GM12878 (cell line): Measurements from ENCODE around the gene GSTA4. TPM values are rescaled to one million over a fixed set of nuclear protein-coding genes. Genes with fewer than 3 reads are reported as not detected.

ENCODE experiments used
- ATAC-seq: fragments of 200-7000 bp; cut with Tn5 transposase; 3 replicates; pipeline ENCODE4 v1.9.1; 2020; ENCODE audit warnings: mild to moderate bottlenecking, moderate library complexity
- BruUV-seq: library from RNA; stranded (reverse); fragments of 400-500 nt; replicated peaks from 2 replicates; lab custom pipeline; 2021; lab: Mats Ljungman, UMichigan
- CTCF ChIA-PET: fragments of 300-600 bp; sonication (Branson Sonifier 250); formaldehyde crosslinking; extraction: SDS; loops from one replicate; lab custom pipeline; 2021; ENCODE audit warnings: inconsistent platforms; lab: Yijun Ruan, JAX
- POLR2A ChIA-PET: fragments of 350-600 bp; formaldehyde crosslinking; extraction: SDS; loops from one replicate; lab custom pipeline; 2021; ENCODE audit warnings: inconsistent platforms; lab: Charles Lee
- RAD21 ChIA-PET: fragments of 300-600 bp; sonication (Branson Sonifier 250); formaldehyde crosslinking; loops from one replicate; lab custom pipeline; 2023; ENCODE audit warnings: antibody characterized with exemption; ENCODE audit not compliant: unreplicated experiment; lab: Charles Lee
- SMC1A ChIA-PET: fragments of 300-600 bp; sonication (Branson Sonifier 250); formaldehyde crosslinking; loops from one replicate; lab custom pipeline; 2023; ENCODE audit not compliant: unreplicated experiment, uncharacterized antibody; lab: Charles Lee
- DNase-seq: peaks from one replicate; pipeline ENCODE4 v3.0.0-alpha.2; 2011; ENCODE audit warnings: low read depth, low spot score
- FAIRE-seq: peaks from 3 replicates; lab custom pipeline; 2011; peaks lifted over from hg19 to GRCh38; lab: Jason Lieb, UNC
- H2AFZ ChIP-seq: 2 replicates; pipeline ENCODE4 v1.6.0; 2011; ENCODE audit warnings: low read depth, low read length, control low read depth; ENCODE audit not compliant: control insufficient read depth
- H3K27ac ChIP-seq: 2 replicates; pipeline ENCODE4 v1.5.1; 2011; ENCODE audit warnings: control low read depth; ENCODE audit not compliant: control insufficient read depth, insufficient read depth
- H3K27me3 ChIP-seq, 2 experiments: replicated peaks in 1 of 2; 2 replicates each; pipeline versions ENCODE4 v1.6.0 to v1.6.1; 2011; ENCODE audit warnings: low read length in 1 of 2; ENCODE audit not compliant: control insufficient read depth in 2 of 2, insufficient read depth in 2 of 2
- H3K36me3 ChIP-seq, 2 experiments: 2 replicates each; pipeline ENCODE4 v1.5.1; 2011; ENCODE audit warnings: low read length in 1 of 2; ENCODE audit not compliant: control insufficient read depth in 2 of 2, insufficient read depth in 2 of 2
- H3K4me1 ChIP-seq: 2 replicates; pipeline ENCODE4 v1.6.1; 2011; ENCODE audit warnings: mild to moderate bottlenecking, low read length, moderate library complexity, mixed read lengths; ENCODE audit not compliant: control insufficient read depth, insufficient read depth
- H3K4me2 ChIP-seq: 2 replicates; pipeline ENCODE4 v1.6.0; 2011; ENCODE audit warnings: control low read depth; ENCODE audit not compliant: control insufficient read depth, insufficient read depth
- H3K4me3 ChIP-seq: fragments of 200-600 bp; sonication (generic); 2 replicates; pipeline ENCODE4 v1.5.1; 2016
- H3K79me2 ChIP-seq: 2 replicates; pipeline ENCODE4 v1.6.0; 2011; ENCODE audit warnings: low read length; ENCODE audit not compliant: control insufficient read depth, insufficient read depth
- H3K9ac ChIP-seq: 2 replicates; pipeline ENCODE4 v1.8.0; 2011; ENCODE audit warnings: low read length, control low read depth, mixed read lengths; ENCODE audit not compliant: control insufficient read depth, insufficient read depth
- H3K9me3 ChIP-seq: replicated peaks from 3 replicates; pipeline ENCODE4 v1.5.1; 2011; ENCODE audit warnings: mild to moderate bottlenecking, low read length; ENCODE audit not compliant: control insufficient read depth, insufficient read depth
- H4K20me1 ChIP-seq: 2 replicates; pipeline ENCODE4 v1.6.0; 2011; ENCODE audit not compliant: control insufficient read depth, insufficient read depth
- GATAD2B ChIP-seq: fragments of 450-650 bp; conservative IDR thresholded peaks from 2 replicates; pipeline ENCODE4 v1.6.1; 2017; ENCODE audit warnings: low read depth, mild to moderate bottlenecking, moderate library complexity
- SPI1 ChIP-seq: IDR thresholded peaks from 2 replicates; pipeline ENCODE4 v1.6.1; 2011; ENCODE audit warnings: low read depth, mild to moderate bottlenecking, low read length, moderate library complexity, borderline replicate concordance; ENCODE audit not compliant: insufficient read depth
- WGBS: methylation state at CpG from one replicate; pipeline ENCODE4 v1.1.6; 2016; ENCODE audit warnings: low lambda C conversion rate; ENCODE audit not compliant: insufficient replicate concordance, insufficient coverage; ENCODE audit errors: missing lambda C conversion rate; 5-methylcytosine and 5-hydroxymethylcytosine counted together
- in situ Hi-C: fragments of 300-500 bp; cut with MboI; formaldehyde crosslinking; loops from 9 replicates; pipeline ENCODE4 v1.14.3; 2018; ENCODE audit warnings: mixed read lengths
- intact Hi-C: fragments of 100-400 bp; cut with micrococcal nuclease; formaldehyde crosslinking; loops from one replicate; pipeline ENCODE4 v1.14.2; 2022; ENCODE audit not compliant: unreplicated experiment
- polyA plus RNA-seq, 11 experiments: library from polyadenylated mRNA; depleted of rRNA in 4 of 11; unstranded in 6 of 11; stranded (reverse) in 5 of 11; fragments of >200 nt; fragmentation: Nextera tagmentation in 4 of 11; fragmentation: Illumina TruSeq in 1 of 11; extraction: Ambion mirVana in 4 of 11; extraction: Trizol in 1 of 11; gene quantifications; 1 replicate in 1 of 11; 2 replicates in 10 of 11; pipeline versions ENCODE4 v1.2.1 to v1.2.3, GENCODE V29; 2011 to 2016; ENCODE audit warnings: inconsistent platforms in 2 of 11, missing spikeins in 2 of 11, low read depth in 1 of 11
- total RNA-seq, 4 experiments: library from RNA; depleted of rRNA in 3 of 4; stranded (reverse); fragments of >200 nt in 3 of 4; fragmentation: Illumina TruSeq in 1 of 4; extraction: Trizol in 1 of 4; gene quantifications; 2 replicates each; pipeline versions ENCODE4 v1.2.1 to v1.2.3, GENCODE V29; 2013 to 2021
- TF ChIP-seq, protein P1 (sequence below): fragments of 450-650 bp; IDR thresholded peaks from 2 replicates; pipeline ENCODE4 v1.6.1; 2017; ENCODE audit warnings: mild to moderate bottlenecking

GSTA4 gene
- total and polyA plus RNA-seq, 10 of the 15 experiments (the other 5 are each of a cell fraction or from before 2014, with no cell fraction given): 1.9 to 9.7 (median 4.4) TPM

DNA sequence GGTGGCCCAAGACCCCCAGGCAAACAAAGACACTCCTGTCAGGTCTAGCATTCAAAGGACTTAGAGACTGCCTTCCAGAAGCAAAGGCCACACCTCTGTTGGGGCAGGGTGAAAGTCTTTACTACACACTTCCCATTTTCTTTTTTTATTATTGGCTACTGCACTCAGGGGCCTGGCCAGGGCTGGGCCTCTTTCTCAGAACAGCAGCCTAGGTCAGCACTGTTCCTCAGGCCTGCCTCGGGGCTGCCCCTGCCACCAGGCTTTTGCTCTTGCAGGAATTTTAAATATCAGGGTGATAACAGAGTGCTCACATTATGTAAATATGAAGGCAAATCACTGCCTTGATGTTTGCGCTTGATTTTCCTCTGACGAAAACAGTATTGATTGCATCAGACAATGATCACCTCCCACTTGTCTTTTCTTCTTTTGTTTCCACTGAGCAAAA lies 18.5 kb downstream of the GSTA4 start:
- ATAC-seq (peak; percentile 98), FAIRE-seq (no peak), DNase-seq (no peak)
- Histone ChIP-seq H3K36me3 (no peaks in the 10 kb centered on the region), H3K79me2 (no peaks in the 10 kb centered on the region), H3K27me3 (no peaks in the 10 kb centered on the region), H3K4me1 (peaks cover 9% of the 10 kb centered on the region), H3K9me3 (no peaks in the 10 kb centered on the region), H3K4me2 (peak overlapping the region; percentile 26), H3K4me3 (no peak overlapping the region)
- ChIA-PET RAD21 (no interaction called here), CTCF (interaction anchor here (0.6 kb wide), 1 partner anchor 21 kb away, joined by 3 read pairs; no protein-coding TSS in a partner anchor), SMC1A (interaction anchor here (1.0 kb wide), 1 partner anchor 17 kb away, joined by 3 read pairs; no protein-coding TSS in a partner anchor)
- in situ Hi-C loops (no loop called here), intact Hi-C loops (no loop called here)
- no TSS peak for BruUV-seq
- WGBS: 42% methylated on average over 3 of the region's 3 CpGs
- peak; percentile 74; the same call in 1 of the 2 replicates for TF ChIP-seq SPI1
- TF ChIP-seq, protein P1, sequence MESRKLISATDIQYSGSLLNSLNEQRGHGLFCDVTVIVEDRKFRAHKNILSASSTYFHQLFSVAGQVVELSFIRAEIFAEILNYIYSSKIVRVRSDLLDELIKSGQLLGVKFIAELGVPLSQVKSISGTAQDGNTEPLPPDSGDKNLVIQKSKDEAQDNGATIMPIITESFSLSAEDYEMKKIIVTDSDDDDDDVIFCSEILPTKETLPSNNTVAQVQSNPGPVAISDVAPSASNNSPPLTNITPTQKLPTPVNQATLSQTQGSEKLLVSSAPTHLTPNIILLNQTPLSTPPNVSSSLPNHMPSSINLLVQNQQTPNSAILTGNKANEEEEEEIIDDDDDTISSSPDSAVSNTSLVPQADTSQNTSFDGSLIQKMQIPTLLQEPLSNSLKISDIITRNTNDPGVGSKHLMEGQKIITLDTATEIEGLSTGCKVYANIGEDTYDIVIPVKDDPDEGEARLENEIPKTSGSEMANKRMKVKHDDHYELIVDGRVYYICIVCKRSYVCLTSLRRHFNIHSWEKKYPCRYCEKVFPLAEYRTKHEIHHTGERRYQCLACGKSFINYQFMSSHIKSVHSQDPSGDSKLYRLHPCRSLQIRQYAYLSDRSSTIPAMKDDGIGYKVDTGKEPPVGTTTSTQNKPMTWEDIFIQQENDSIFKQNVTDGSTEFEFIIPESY: no peak
- TF ChIP-seq, all 136 proteins: peak for 1
- Histone ChIP-seq H2AFZ (peak overlapping the region; percentile 62), H4K20me1 (no peaks in the 10 kb centered on the region), H3K27ac (no peak overlapping the region), H3K9ac (peak overlapping the region; percentile 21; the same call in 1 of the 2 replicates)
- POLR2A ChIA-PET: no interaction called here

- no peaks in the 10 kb centered on the region for H3K79me2 ChIP-seq
- in situ Hi-C loops: no loop called here
- H4K20me1 ChIP-seq: no peaks in the 10 kb centered on the region
- H3K4me2 ChIP-seq: peak overlapping the region; percentile 26; the same call in 1 of the 2 replicates
- ChIA-PET RAD21 (no interaction called here), POLR2A (no interaction called here), CTCF (interaction anchor here (0.6 kb wide), 1 partner anchor 22 kb away, joined by 3 read pairs; no protein-coding TSS in a partner anchor), SMC1A (interaction anchor here (1.0 kb wide), 1 partner anchor 18 kb away, joined by 3 read pairs; no protein-coding TSS in a partner anchor)
- peak overlapping the region; percentile 62 for H2AFZ ChIP-seq
- H3K9ac ChIP-seq: no peak overlapping the region
- intact Hi-C loops: no loop called here
- DNase-seq (no peak), FAIRE-seq (no peak), ATAC-seq (no peak)
- H3K9me3 ChIP-seq: no peaks in the 10 kb centered on the region
- no peaks in the 10 kb centered on the region for H3K36me3 ChIP-seq
- no peak overlapping the region for H3K4me3 ChIP-seq
- WGBS: 47% methylated on average over 4 of the region's 4 CpGs
- BruUV-seq: no TSS peak
- no peaks in the 10 kb centered on the region for H3K27me3 ChIP-seq
- H3K27ac ChIP-seq: no peak overlapping the region
- H3K4me1 ChIP-seq: peaks cover 9% of the 10 kb centered on the region
- TF ChIP-seq GATAD2B: no peak
Observed at GRCh38 chr6:52976149-52976548, 18.9 kb downstream of the GSTA4 start.
